HG03342 (cell line): ENCODE results near the gene GALNT7.
"Not testable (repeated sequence)": the region's sequence is repeated elsewhere in the genome, so short reads cannot be mapped to it uniquely, and the experiment has no call there.

Source experiments
- ATAC-seq: cut with Tn5 transposase; IDR thresholded peaks from one replicate; pipeline ENCODE4 v1.9.1; 2021; ENCODE audit warnings: mild to moderate bottlenecking, moderate library complexity; ENCODE audit not compliant: unreplicated experiment

Gene GALNT7

DNA sequence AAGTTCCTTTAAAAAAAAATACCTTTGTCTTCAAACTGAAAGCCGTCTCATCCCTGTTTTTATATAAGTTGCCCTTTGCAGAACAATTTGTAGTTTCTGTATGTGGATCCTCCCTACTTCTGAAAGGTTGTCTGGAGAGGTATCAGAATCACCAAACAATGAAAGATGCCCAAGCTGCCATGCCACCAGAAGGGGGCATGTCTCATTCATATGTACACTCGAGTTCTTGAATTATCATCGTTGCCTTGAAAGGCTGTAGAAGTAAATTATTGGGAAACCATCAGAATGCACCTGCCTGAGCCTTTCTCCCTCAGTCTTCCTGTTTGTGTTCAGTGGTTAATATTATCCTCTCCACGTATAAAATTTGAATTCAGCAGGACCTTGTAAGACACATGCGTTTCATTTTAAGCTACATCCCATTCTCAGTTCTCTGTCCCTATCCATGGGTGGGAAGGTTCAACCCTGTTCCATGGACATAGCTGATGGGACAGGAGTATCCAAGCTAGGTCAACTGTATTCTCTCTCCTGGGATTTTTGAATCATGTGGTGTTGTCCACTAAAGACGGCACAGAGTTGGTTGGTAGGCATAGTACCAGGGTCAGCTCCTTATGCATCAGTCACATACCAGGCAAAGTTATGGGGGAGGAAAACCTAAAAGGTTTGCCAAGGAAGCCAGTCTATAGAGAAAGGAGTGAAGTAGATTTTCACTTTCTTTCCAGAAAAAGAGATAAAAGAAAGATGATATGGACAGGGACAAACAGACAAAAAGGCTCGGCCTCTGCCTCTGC, 24.0 kb downstream of the GALNT7 start:
- ATAC-seq = no peak

DNA sequence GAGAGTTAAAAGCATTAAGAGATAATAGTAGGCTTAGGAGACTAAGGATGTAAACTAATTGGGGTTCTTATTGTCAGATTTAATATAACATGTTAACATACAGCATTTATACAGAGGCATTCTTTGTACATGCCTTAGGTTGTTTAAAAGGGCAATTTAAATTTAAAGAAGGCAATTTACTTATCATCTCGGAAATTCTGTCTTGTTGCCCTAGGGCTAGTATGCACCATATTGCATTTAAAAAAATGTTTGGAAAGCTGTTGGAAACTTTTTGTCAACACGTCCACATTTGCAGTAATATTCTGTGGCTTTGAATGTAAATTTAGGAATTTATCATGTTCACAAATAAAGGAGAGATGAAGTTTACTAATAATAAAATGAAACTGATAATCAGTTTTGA, 25.5 kb downstream of the GALNT7 start:
- no peak for ATAC-seq

DNA sequence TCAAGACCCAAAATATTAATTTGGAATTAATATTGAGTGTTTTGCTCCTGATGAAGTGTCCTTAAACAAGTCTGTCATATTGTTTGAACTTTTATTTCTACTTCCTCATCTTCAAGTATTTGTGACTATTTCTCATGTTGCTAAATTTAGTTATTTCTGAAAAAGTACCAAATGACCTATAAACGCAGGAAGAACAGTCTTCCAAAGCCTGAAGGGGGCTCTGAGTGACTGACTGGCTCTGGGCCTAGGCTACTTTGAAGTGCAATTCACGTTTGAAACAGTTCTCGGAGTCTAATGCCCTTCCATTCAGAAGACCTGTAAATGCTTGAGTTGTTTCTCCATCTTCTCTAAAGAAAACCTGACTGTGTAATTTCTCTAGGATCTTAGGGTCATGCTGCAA, 26.5 kb downstream of the GALNT7 start:
- peak; percentile 36 for ATAC-seq

GRCh38 chr4:173199553-173199952, 30.9 kb downstream of the GALNT7 start:
- no peak for ATAC-seq

- ATAC-seq = no peak
These were observed 31.7 kb downstream of the GALNT7 start for GRCh38 chr4:173200103-173200884.

DNA sequence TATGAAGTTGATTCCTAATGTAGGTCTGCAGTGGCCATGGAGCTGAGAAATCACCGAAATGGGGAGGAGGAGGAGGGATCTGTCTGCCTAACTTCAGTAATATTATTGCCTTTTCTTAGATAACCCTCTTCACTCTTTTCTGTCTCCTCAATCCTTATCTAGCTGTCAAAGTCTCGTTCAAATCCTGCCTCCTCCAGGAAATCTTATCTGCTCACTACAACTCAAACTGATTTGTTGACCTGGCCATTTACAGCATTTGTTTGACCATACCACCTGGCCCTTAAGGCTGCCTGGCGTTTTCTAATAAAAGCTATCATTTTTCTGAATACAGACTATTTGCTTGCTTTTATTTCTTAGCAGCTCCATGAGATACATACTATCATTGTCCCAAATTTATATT, 33.8 kb downstream of the GALNT7 start:
- ATAC-seq = no peak

GRCh38 chr4:173205656-173206055, 37.0 kb downstream of the GALNT7 start:
- ATAC-seq = no peak

DNA sequence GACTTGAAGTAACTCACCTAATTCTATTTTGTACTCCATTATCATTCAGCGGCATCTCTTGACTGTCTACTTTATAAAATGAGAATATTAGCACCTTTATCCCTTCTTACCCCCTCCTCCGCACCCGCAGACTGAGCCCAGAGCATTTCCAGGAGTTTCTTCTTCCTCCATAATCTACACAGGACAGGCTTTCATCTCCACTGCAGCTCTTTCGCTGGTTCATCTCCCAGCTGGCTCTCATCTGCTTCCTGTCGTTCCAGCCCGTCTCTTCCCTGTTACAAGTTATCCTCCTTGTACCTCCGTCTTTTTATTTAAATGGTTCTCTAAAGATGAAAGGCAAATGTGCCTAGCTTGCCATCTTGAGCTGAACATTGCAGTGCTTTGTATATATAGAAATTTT, 39.8 kb downstream of the GALNT7 start:
- ATAC-seq = no peak

DNA sequence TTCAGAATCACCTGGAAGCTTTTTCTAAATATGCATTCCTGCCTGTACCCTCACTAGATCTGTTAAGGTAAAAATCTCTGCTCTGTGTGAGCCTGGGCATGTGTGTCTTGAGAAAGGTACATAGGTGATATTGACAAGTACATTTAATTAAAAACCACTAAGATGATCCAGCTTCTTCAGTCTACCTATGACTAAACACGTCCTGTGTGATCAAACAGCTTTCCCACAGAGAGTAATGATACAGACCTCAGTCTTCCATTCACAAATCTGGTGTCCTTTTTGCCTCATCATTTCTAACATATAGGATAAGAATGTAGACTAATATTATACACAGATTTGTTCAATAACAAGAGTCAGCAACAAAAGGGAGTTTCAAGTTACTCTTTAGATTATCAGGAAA, 42.6 kb downstream of the GALNT7 start:
- no peak for ATAC-seq

DNA sequence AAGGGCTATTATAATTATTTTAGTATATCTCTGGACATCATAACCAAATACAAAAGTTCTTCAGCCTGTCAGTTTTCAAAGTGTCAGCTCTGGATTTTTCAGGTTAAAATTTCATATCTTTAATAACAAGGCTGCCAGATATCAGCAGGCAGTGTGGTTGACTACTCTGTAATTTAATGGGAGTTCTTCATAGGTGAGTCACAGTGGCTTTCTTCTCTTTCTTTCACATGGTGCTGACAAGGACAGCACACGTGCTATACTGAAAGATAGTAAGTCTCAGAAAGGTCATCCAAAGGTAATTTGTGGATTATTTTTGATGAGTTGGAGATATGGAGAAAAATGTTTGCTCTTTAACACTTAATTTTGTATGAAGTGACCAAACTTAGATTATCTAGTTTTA, 43.2 kb downstream of the GALNT7 start:
- no peak for ATAC-seq

GRCh38 chr4:173212379-173212778, 43.8 kb downstream of the GALNT7 start:
- no peak for ATAC-seq

DNA sequence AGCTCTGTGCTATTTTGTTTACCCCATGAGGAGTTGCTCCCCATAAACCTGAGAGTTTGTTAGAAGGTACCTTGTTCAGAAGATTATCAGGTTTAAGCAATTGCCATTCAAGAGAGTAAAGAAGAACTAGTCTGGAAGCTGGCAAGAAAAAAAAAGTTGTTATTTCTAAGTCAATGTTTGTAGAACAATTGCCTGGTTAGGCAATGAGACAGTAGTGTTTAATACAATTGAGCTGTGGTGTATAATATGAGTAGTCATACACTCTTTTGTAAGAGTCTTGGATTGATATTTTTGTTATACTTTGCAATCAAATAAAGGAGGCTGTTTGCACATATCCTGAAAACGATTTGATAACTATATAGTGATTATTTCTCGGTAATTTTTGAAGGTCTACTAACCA, 44.7 kb downstream of the GALNT7 start:
- no peak for ATAC-seq

- no peak for ATAC-seq
These were observed 45.6 kb downstream of the GALNT7 start for GRCh38 chr4:173214231-173214630.

- no peak for ATAC-seq
These were observed 46.0 kb downstream of the GALNT7 start for GRCh38 chr4:173214661-173215060.

DNA sequence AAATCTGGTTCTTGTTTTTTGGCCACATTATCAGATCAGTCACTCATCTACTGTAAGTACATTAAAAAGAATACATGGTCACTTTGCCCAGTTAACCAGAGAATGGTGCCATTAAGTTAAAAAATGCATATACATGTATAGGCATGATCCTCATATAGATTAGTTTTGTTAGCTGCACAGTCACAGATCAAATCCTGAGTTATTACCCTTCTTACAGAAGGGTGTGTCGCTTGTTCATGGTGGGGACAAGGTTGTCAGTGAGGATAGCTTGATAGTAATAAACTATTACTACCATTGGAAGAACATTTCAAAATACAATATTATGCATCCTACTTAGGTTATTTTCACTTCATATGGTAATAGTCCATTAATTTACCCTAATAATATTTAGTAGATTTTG, 48.5 kb downstream of the GALNT7 start:
- ATAC-seq = no peak

- ATAC-seq = no peak
These were observed 49.1 kb downstream of the GALNT7 start for GRCh38 chr4:173217727-173218126.

- ATAC-seq = no peak
These were observed 50.0 kb downstream of the GALNT7 start for GRCh38 chr4:173218411-173219125.

DNA sequence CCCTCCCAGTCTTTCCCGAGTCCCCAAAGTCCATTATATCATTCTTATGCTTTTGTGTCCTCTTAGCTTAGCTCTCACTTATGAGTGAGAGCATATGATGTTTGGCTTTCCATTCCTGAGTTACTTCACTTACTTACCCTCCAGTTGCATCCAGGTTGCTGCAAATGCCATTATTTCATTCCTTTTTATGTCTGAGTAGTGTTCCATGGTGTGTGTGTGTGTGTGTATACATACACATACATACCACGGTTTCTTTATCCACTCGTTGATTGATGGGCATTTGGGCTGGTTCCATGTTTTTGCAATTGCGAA, 50.5 kb downstream of the GALNT7 start:
- not testable (repeated sequence) for ATAC-seq

DNA sequence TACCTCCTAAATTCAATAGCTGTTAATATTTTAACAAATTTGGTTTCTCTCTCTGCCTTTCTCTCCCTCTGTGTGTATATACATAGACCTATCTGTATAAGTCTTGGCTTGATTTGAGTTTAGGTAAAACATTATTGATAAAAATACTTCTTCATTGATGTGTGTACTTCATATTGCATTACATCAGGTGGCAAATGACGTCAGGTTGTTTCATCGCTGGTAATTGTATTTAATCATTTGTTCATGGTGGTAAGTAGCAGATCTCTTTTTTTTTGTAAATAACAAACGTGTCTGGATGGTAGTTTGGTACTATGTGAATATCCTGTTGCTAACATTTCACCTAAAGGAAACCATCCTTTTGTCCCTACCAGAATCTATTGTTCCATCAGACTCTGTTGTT, 55.1 kb downstream of the GALNT7 start:
- ATAC-seq = no peak

DNA sequence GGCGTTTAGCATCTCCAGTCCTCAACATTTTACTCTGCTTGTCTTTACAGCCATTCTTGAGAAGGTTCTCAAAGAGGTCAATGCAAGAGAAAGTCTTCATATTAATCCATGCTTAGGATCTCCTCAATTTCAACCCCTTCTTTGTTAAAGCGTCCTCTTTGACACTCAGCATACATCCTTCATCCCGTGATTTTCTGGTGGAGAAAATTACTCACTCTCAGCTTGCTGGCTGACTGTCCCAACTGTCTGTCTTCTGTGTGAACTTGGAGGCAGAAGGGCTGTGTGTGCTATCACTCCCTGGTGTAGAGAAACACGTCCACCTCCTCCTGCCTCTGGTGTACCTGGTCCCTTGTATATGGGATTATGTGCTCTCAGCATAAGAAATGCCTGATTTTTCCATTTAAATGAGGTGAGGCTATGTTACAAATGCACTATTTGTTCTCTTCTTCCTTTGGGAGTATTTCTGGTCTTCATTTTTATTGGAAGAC, 57.8 kb downstream of the GALNT7 start:
- ATAC-seq = no peak

GRCh38 chr4:173227756-173228155, 59.1 kb downstream of the GALNT7 start:
- no peak for ATAC-seq

GRCh38 chr4:173230062-173230461, 61.5 kb downstream of the GALNT7 start:
- ATAC-seq = no peak
